Stimulated activated CD4-positive, alpha-beta T cell treated with anti-CD3 and anti-CD28 coated beads, TNF-alpha, amount 100 ng/mL, for 48 hours (primary cell): ENCODE data around the gene CDH10.

Source experiments
- DNase-seq, 3 donors: peaks; one replicate each; pipeline ENCODE4 v3.0.0-alpha.2; 2020; ENCODE audit warnings: low read depth in 3 of 3

The CDH10 gene

DNA sequence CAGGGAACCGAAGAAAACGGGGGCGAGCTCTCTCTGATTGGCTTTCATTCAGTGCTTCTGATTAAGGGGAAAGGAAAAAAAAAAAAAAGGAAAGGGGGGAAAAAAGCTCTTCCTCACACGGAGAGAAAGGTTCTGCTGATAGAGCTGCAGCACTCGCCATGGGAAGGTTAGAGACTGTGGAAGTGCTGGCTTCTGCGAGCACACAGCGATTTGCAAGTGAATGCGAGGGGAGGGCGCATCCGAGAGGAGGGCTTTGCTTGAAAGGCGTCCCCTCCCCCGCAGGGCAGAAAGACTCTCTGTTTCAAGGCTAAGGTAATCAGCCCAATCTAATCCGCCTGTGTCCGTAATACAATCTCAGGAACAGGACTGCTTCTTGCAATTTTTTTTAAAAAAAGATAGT, at the start of gene CDH10:
TSS of gene CDH10 (minus strand) at position 218 of the 400 bp plus-strand sequence. CDS start 51,488 bp downstream, outside the sequence.
- no peak for DNase-seq

DNA sequence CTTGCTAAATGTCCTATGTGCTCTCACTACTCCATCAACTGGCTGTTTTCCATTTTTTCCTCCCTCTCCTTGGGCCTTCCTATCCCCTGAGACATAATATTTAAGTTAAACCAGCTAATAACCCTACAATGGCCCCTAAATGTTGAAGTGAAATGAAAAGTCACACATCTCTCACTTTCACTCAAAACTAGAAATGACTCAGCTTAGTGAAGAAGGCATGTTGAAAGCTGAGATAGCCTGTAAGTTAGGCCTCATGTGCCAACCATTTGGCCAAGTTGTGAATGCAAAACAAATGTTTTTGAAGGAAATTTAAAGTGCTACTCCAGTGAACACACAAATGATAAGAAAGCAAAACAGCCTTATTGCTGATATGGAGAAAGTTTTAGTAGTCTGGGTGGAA, 48.8 kb upstream of the CDH10 start:
- no peak for DNase-seq

DNA sequence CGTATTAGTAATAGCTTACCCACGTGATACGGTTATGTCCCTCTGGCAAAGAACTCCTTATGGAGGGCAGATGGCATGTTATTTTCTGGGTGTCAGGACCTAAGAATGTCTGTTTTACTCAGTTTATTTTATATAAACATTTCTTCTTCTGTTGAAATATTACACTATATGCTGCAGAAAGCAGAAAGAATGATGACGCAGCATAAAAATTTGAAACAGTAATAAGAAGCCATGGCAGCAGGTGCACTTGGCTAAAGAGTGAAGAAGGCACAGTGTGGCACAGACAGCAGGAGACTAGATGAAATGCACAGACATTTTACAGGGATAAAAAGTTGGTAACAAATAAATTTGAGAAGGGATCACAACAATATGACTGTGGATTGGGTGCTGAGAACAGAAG, 46.3 kb upstream of the CDH10 start:
- DNase-seq = no peak

DNA sequence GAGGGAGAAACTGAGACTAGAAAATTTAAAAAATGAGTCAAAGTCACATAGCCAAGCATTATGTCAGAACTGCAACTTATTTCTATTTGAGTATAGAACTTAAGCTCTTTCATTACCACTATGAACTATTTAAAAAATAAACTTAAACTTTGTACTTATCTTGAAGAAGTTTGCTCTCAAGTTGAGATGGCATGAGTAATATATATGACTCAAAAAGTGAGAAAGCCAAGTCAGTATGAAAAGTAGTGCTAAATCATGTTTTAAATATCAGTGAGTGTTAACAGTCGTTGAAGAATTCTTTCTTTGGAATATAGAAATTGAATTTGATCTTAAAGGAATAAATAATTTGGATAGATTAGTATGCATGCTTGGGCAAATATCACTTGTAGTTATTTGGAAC, 36.3 kb upstream of the CDH10 start:
- DNase-seq = no peak

DNA sequence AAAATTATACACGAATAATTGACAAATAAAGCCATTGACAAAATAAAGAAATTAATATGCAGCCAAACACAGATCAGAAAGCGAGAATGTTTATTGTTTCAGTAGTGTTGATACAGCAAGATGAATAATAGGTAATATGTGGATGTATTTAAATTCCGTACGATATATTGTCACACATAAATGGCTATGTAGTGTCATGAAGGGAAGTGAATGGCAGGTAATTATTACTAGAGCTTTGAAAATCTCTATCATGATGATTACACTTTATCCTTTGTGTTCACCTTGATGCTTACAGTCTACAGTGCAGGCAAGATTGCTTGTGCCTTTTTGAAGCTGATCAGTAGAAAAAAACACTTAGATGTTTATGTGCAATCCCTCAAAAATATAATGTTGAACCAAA, 23.3 kb upstream of the CDH10 start:
- no peak for DNase-seq

DNA sequence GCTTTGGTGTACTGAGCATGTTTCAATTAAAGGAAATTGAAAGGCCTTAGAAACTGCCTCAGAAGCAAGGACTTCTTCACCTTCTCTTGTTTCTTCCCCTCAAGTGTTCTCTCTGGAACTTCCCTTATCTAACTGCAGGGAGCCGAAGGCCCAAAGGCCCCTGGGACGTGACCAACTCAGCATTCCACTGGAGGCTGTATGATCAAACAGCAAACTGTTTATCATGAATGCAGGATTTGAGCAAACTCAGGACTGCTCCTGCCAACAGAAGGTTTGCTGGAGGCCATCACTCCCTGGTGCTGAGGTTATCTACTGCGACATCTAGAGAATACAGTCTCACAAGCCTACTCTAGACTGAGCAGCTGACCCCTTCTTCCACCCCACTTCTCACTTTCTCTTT, 4.8 kb upstream of the CDH10 start:
- no peak for DNase-seq

DNA sequence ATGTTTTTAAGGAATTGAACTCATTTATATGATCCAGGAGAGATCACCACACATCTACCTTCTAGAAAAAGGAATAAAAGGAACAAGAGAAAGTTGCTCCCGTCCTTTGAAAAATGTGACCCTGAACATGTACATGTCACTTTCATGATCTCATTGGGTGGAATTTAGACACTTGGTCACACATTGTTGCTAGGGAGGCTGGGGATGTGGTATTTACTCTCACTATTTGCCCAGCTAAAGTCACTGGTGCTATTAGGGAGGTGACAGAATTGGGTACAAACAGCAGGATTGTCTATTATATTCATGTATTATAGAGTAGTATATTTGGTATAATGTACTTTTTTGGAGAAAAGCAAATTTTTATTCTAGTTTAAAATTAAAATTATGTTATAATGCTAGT, 2.1 kb upstream of the CDH10 start:
- no peak for DNase-seq

DNA sequence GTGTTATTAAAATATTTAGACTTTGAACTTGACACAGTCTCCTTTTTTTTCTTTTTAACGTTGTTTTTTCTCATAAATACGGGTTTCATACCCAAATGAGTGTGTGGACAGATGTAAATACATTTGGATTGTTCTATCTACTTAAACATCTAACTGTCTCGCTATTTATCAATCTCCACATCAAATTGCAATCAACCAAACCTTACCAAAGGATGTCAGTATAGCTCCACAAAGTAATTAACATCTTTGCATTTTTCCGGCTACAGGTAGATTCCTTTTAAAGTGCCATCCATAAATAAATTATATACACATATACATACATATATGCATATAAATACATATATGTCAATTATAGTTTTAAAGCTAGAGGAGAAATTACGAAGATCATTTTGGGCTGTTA, 705 bp upstream of the CDH10 start:
- DNase-seq = no peak

DNA sequence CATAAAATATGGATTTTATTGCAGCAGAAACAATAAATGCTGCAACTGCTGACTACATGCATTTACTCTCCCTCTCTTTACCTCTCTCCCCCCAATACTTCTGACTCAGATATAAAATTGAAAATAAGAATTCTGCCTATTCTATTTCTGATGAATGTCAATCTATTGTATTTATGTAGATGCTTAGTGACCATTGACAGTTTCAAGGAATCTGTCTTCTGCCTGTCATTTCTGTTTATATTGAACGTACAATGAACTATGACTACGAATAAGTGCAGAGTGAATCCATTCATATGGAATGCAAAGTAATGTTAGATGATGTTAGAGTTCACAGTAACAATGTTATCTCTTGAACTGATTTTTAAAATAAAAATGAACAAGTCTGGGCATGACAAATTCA, 898 bp downstream of the CDH10 start:
- no peak for DNase-seq

DNA sequence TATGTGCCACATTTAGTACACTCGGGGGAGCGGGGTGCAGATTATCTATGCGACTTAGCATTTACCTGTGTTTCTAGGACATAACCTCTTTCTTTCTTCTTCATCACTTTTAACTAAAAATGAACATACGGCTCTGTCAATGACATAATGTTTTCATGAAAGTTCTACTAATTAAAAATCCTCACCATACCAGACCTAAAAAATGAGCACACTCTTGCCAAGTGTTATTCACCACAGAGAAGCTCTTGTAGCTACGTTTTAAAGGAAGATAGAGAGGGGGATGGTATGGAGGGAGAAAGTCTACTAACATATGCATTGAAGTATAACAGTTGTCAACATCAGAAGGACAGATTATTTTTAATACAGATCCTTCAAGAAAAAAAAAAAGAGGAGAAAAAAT, 1.6 kb downstream of the CDH10 start:
- DNase-seq = no peak

DNA sequence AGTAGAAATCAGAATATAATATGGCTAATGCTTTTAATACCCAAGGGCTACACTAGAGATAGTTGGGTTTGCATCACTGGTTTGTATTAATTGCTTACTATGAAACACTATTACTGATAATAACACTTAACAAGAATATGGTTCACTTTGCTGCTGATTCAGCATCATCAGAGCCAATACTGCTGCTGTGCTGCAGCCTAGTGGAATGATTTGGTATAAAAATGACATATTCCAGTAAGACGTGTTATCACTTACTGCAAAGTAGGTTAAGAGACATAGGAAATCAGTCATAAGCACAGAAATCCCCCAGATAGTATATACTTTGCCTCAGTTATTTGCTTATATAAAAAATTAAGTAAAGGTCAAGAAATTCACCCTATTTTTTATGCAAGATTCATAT, 2.8 kb downstream of the CDH10 start:
- DNase-seq = no peak

DNA sequence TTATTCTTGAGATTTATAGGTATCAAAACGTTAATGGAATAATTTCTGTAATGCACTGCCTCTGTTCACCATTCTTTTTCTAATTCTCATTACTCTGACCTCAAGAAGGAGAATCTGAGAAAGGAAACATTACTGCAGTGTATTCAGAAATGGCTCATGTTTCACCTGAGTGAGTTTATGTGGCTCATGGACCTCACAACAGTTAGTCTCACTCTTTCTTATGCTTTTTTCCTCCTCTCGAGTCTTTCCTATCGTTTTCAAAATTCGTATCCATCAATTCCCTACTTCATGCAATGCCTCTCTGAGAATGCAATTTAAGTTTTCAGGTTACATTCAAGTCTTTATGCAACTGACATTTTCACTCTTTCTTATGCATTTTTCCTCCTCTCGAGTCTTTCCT, 9.6 kb downstream of the CDH10 start:
- DNase-seq = no peak

DNA sequence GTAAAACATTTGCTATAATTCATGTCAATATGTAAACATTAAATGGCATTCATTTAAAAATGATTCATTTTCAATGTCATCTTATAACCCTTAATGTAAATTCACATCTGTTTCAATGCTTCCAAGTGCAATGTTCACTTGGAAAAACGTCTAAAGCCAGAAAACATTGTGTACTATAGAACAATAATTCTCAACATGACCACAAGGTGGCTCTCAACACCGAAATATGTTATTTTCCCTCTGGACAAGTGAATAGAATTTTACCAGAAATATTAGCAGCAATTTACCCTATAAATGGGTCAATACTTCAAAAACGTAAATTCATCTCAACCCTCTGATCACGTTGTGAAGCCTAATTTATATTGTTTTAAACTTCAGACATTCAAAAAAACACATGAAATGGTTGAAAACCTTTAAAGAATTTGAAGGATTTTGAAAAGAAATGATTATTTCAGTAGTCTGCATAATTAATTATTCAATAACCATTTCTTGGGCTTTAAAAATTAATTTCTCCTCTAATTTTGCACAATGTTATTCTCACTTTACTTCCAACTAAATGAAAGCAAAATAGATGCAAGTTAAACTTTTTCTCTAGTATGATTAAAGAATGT, 11.0 kb downstream of the CDH10 start:
- DNase-seq = no peak

DNA sequence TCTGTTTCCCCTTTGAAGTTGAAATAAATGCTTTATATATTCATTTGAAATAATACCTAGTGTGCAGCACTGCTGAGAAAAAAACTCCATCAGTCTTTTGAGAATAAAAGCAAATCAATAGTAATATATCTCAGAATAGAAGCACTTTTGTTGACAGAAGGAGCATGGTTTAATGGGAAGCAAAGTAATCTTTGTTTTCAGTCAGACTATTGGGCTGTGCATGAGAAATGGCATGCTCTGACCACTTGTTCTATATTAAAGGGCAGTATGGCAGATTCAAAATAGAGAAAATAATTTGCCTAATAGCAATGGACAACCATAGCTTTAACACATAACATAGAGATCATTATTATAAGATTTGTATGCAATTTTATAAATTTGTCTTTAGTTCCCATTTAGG, 12.4 kb downstream of the CDH10 start:
- no peak for DNase-seq

DNA sequence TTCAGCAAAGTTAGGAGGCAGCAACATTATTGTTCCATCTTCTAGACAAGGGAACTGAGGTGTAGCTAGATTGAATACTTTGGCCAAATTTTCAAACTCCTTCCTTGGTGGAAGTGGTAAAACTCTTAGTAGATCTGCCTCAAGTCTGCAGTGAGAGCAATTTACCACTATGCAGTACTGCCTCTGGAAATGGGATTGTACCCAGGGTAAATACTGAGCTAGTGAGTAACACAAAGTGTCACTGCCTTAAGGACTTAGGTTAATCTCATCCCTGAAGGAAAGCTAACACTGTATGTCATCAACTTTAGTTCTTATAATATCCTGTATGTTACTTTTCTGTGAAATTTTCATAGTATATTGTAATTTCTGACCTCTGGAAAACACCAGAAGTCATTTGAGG, 13.9 kb downstream of the CDH10 start:
- DNase-seq = no peak

DNA sequence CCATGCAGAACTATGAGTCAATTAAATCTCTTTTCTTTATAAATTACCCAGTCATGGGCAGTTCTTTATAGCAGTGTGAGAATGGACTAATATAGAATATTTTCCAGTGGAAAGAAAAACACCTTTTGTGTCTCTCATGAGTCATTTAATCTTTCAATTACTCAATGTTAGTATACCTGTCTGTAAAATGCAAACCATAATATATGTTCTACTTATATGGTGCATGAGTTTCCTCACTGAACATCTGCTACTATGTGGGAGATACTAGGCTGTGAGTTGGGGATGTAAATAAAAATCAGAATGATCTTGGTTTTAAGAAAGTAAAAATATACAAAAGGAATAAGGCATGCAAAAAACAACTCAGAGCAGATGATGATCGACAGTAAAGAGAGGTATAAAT, 15.0 kb downstream of the CDH10 start:
- no peak for DNase-seq

DNA sequence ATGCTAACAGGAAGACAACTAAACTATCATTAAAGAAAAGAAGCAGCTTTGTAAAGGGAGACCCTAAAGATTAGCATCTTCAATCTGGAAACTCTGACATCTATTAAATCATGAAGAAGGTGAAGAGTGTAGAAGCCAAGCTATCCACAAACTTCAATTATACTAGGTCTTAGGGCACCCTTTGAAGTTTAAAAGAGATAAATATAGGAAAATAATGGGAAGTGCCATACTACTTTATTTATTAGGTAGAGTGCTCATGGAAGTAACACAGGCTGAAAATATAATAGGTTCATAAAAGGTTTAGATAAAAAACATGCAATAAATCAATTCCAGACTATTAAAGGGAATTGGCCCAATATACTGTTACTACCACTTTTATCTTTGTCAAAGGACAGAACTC, 19.9 kb downstream of the CDH10 start:
- DNase-seq = no peak

DNA sequence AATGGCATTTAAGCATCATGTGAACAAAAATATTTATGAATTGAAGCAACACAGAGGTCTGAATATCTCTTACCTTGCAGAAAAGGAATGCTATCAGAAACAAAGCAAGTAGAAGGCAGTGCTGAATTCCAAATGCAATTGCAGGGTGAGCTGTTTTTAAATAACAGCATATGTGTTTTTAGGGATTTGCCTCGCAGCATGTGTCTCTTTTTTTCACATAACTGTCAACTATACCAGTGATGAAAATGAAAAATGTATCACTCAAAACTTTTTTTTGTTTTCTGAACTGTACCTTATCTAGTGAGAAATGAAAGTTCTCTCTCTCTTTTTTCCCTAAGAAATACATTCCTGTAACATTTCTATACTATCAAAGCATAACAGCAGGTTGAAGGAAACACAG, 21.2 kb downstream of the CDH10 start:
- no peak for DNase-seq

DNA sequence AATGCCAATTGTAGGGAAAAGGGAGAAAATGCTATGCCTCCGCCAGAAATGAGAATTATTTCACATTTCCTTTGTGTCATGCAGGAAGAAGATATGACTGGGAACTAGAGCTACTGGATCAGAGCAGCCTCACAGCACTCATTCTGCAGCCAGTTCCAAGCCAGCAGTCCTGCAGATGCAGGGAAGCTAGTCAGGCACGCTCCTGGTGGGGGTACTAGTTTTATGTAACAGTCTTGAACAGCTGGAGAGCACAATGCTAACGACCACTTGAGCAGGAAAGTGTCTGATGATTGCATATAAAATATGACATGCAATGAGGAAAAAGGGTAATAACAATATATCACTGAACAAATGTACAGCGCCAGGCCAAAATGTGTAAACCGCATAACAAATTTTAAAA, 21.7 kb downstream of the CDH10 start:
- DNase-seq = no peak

DNA sequence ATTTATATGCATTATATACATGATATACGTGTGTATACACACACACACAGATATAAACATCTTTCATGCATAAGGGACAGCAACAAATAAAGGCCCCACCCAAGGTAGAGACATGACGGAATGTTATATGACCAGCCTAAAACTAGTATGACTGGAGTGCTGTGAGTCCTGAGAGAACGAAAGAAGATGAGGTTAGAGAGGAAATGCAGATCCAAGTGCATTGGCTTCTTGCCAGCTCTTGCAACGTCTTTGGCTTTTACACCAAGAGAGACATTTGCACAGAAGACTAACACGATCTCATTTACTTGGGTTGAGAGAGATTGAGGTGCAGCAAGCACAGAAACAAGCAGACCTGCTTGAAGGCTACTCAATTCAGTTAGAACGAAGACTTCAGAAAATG, 23.0 kb downstream of the CDH10 start:
- no peak for DNase-seq

DNA sequence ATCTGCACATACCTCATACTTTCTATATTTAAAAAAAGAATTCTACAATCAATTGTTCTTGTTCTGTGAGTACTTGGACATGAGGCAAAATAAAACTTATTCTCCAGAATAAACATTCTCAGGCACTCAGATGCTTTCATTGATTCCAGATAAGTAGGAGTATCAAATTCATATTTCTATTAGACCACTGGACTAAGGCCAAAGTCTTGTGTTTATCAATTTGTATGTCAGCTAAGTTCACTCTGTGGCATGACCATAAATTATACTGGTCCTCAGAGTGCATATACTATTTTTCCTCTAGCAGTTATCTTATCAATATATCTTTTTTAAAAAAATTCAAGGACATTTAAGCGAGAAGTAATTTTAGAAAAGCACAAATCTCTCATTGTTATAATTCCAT, 28.2 kb downstream of the CDH10 start:
- no peak for DNase-seq

DNA sequence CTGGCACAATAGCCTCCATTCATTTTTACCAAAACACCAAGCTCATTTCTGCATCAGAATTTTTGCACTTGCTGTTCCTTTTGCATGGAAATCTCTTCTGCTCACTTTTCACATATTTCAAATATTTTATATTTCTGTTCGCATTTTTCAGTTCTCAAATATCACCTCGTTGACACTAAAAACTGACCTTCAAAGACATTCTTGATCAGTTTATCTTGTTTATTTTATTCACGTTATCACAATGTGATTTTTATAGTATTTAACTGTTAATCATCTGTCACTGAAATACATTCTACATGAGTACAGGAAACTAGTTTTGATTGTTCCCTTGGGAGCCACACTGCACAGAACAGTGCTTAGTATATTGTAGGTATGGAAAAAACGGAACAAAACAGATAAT, 29.6 kb downstream of the CDH10 start:
- DNase-seq = no peak

DNA sequence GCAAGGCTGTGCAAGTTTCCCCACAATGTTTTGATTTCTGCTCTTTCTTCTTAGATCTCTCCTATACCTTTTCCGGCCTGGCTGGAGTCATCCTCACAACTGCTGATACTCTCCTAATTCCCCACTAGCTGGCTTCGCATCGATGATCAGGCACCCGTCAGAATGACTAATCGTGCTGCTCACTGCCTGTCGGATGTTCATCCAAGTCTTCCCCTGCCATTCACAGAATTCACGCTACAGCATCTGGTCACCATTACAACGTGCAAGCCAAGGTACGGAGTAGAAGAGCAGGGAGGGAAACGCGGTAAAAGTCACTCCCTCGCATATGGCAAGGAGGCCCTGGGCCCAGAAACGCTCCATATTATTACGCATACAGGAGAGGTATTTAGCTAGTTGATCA, 35.1 kb downstream of the CDH10 start:
- no peak for DNase-seq

DNA sequence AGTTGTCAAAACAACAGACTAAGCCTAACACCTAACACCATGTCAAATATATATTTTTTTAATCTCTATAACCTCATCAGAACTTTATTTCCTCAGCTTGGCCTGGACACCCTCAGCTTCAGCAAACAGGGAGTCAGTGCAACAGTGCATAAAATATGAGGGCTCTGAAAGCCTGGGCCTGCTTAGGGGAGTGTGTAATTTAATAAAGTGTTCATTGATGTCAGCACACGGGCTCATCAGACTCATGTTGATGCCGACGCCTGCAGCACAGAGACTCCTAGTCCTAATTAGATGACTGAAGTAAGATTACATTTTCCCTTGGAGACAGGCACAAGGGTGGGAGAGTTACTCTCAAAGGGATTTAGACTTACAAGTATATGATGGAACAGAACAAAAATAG, 37.8 kb downstream of the CDH10 start:
- DNase-seq = no peak

DNA sequence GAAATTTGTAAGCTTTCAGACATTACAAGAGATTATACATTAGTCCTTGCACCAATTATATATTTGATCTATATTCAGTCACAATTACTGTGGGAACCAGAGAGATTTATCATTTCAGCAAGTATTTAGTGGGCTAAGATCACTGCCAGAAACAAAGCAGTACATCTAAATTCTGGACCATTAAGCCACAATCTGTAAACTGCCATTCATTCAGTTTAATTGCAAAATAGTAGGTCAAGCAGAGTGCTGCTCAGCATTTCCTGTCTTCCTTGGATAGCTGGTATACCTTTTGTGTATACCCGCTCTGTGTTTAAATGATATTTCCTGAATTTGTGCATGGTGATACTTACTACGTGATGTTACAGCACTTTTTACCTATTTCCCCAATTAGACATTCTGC, 42.6 kb downstream of the CDH10 start:
- DNase-seq = no peak
